Bladder microvascular endothelial cell (primary cell): Measurements from ENCODE around the gene MORN5. TPM values are rescaled to one million over a fixed set of nuclear protein-coding genes. Genes with fewer than 3 reads are reported as not detected.

ENCODE experiments used
- total RNA-seq: library from RNA; depleted of rRNA; stranded (reverse); fragments of >200 nt; gene quantifications from 2 replicates; pipeline ENCODE4 v1.2.3, GENCODE V29; 2014

The MORN5 gene
- total RNA-seq, result 0.49 TPM in 1 of 2 replicates, not detected in the other

GRCh38 chr9:122159026-122159924, at the start of gene MORN5, which contains the start of gene NDUFA8:
MORN5 (plus strand) TSS chr9:122159908; CDS start chr9:122159973, 65 bp downstream.
NDUFA8 (minus strand) TSS chr9:122159779; CDS start chr9:122159677, 102 bp downstream.

GRCh38 chr9:122228568-122229484, 69.1 kb downstream of the MORN5 start, which contains the start of gene LHX6:
LHX6 (minus strand) TSS chr9:122228957; CDS start chr9:122228740, 217 bp downstream.

Other genes starting within 250 kb of the MORN5 start
- gene TTLL11, start 66.6 kb upstream of the MORN5 start, total RNA-seq, result 1.5 and 3.5 TPM in 2 replicates
- gene NDUFA8, start 129 bp upstream of the MORN5 start, total RNA-seq, result 36.3 and 37.2 TPM in 2 replicates
- 14.1 and 20.4 TPM in 2 replicates for gene LHX6, start 69.0 kb downstream of the MORN5 start, total RNA-seq
- 6.5 and 9.4 TPM in 2 replicates for gene RBM18, start 104.9 kb downstream of the MORN5 start, total RNA-seq
- 33.2 and 37.7 TPM in 2 replicates for gene MRRF, start 105.0 kb downstream of the MORN5 start, total RNA-seq
- 0.97 and 5.9 TPM in 2 replicates for gene PTGS1, start 211.1 kb downstream of the MORN5 start, total RNA-seq